ENCODE results near the gene FHIP1A. TPM values are rescaled to one million over a fixed set of nuclear protein-coding genes. Genes with fewer than 3 reads are reported as not detected.

FHIP1A gene
- polyA plus RNA-seq, 2 donors = 4.6 to 5.4 TPM

DNA sequence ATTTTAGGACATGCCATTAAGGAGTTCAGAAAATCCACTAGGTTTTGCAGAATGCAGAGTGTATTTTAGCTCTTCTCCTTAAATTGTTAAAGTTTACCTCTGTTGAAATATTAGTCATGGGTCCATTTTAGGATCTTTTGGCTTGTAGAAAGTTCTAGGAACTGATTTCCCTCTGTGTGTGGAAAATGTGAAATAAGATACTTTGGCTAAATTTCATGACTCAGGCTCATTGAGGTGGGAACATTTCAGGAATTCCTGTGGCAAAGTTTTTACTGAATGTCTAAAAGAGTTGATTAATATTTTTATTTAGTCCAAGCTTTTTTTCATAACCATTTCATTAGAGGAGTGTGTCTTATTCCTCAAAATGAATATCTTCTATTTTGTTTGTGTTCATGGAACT, 7.0 kb downstream of the FHIP1A start:
- no peak overlapping the region for H3K4me3 ChIP-seq (ENCODE audit: low read depth in 1 of 2, low read length in 2 of 2)
- H3K27ac ChIP-seq (ENCODE audit: low read depth in 2 of 2, low read length in 1 of 2) = no peak overlapping the region
- H3K4me1 ChIP-seq (ENCODE audit: control insufficient read depth in 2 of 2, insufficient read depth in 2 of 2, low read length in 1 of 2) = no peaks in the 10 kb centered on the region
- no peaks in the 10 kb centered on the region for H3K27me3 ChIP-seq (ENCODE audit: control insufficient read depth in 1 of 2, insufficient read depth in 2 of 2, low read length in 2 of 2)
- no peaks in the 10 kb centered on the region for H3K9me3 ChIP-seq (ENCODE audit: control insufficient read depth in 2 of 2, insufficient read depth in 1 of 2, low read depth in 1 of 2, low read length in 1 of 2)
- H3K36me3 ChIP-seq (ENCODE audit: control insufficient read depth in 2 of 2, insufficient read depth in 2 of 2, low read length in 1 of 2) = no peaks in the 10 kb centered on the region

- Histone ChIP-seq H3K4me1 (ENCODE audit: control insufficient read depth in 2 of 2, insufficient read depth in 2 of 2, low read length in 1 of 2) (no peaks in the 10 kb centered on the region), H3K36me3 (ENCODE audit: control insufficient read depth in 2 of 2, insufficient read depth in 2 of 2, low read length in 1 of 2) (no peaks in the 10 kb centered on the region), H3K9me3 (ENCODE audit: control insufficient read depth in 2 of 2, insufficient read depth in 1 of 2, low read depth in 1 of 2, low read length in 1 of 2) (no peaks in the 10 kb centered on the region), H3K27me3 (ENCODE audit: control insufficient read depth in 1 of 2, insufficient read depth in 2 of 2, low read length in 2 of 2) (no peaks in the 10 kb centered on the region), H3K4me3 (ENCODE audit: low read depth in 1 of 2, low read length in 2 of 2) (no peak overlapping the region), H3K27ac (ENCODE audit: low read depth in 2 of 2, low read length in 1 of 2) (peak overlapping the region; percentile 56 to 76)
- WGBS, 2 donors = 57 to 70% methylated on average over 5 of the region's 5 CpGs
Observed at GRCh38 chr4:151417164-151417571, 8.2 kb downstream of the FHIP1A start.

DNA sequence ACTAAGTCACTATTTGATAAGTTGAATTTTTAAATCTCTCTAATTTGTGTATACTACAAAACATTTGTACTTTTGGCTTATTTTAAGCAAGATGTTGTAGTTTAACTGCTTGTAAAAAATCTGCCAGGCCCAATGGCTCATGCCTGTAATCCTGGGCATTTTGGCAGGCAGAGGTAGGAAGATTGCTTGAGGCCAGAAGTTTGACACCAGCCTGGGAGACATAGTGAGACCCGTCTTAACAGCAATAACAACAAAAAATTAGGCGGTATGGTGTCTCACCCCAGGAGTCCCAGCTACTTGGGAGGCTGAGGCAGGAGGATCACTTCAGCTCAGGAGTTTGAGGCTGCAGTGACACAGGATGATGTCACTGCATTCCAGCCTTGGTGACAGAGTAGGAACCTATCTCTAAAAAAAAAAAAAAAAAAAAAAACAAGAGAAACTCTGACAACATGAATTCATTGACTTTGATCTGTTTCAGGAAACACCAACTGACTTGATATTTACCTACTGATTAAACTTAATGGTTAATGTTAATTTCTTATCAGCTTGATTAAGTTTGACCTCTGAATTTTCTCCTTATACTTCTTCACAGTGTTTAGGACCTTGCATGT, 8.9 kb downstream of the FHIP1A start:
- Histone ChIP-seq H3K4me3 (ENCODE audit: low read depth in 1 of 2, low read length in 2 of 2) (no peak overlapping the region), H3K4me1 (ENCODE audit: control insufficient read depth in 2 of 2, insufficient read depth in 2 of 2, low read length in 1 of 2) (no peaks in the 10 kb centered on the region), H3K36me3 (ENCODE audit: control insufficient read depth in 2 of 2, insufficient read depth in 2 of 2, low read length in 1 of 2) (no peaks in the 10 kb centered on the region), H3K27ac (ENCODE audit: low read depth in 2 of 2, low read length in 1 of 2) (peak overlapping the region; percentile 62 to 76), H3K27me3 (ENCODE audit: control insufficient read depth in 1 of 2, insufficient read depth in 2 of 2, low read length in 2 of 2) (no peaks in the 10 kb centered on the region), H3K9me3 (ENCODE audit: control insufficient read depth in 2 of 2, insufficient read depth in 1 of 2, low read depth in 1 of 2, low read length in 1 of 2) (no peaks in the 10 kb centered on the region)
- 74 to 75% methylated on average over 2 of the region's 2 CpGs for WGBS, 2 donors

- peak overlapping the region in 1 of 2 donors; percentile 63 for H3K27ac ChIP-seq (ENCODE audit: low read depth in 2 of 2, low read length in 1 of 2)
- no peaks in the 10 kb centered on the region for H3K9me3 ChIP-seq (ENCODE audit: control insufficient read depth in 2 of 2, insufficient read depth in 1 of 2, low read depth in 1 of 2, low read length in 1 of 2)
- H3K36me3 ChIP-seq (ENCODE audit: control insufficient read depth in 2 of 2, insufficient read depth in 2 of 2, low read length in 1 of 2) = no peaks in the 10 kb centered on the region
- H3K4me3 ChIP-seq (ENCODE audit: low read depth in 1 of 2, low read length in 2 of 2) = no peak overlapping the region
- no peaks in the 10 kb centered on the region for H3K27me3 ChIP-seq (ENCODE audit: control insufficient read depth in 1 of 2, insufficient read depth in 2 of 2, low read length in 2 of 2)
- H3K4me1 ChIP-seq (ENCODE audit: control insufficient read depth in 2 of 2, insufficient read depth in 2 of 2, low read length in 1 of 2) = no peaks in the 10 kb centered on the region
Observed at GRCh38 chr4:151418385-151418784, 9.4 kb downstream of the FHIP1A start.

- Histone ChIP-seq H3K27ac (ENCODE audit: low read depth in 2 of 2, low read length in 1 of 2) (peak overlapping the region in 1 of 2 donors; percentile 30), H3K36me3 (ENCODE audit: control insufficient read depth in 2 of 2, insufficient read depth in 2 of 2, low read length in 1 of 2) (no peaks in the 10 kb centered on the region), H3K4me3 (ENCODE audit: low read depth in 1 of 2, low read length in 2 of 2) (no peak overlapping the region), H3K4me1 (ENCODE audit: control insufficient read depth in 2 of 2, insufficient read depth in 2 of 2, low read length in 1 of 2) (no peaks in the 10 kb centered on the region), H3K27me3 (ENCODE audit: control insufficient read depth in 1 of 2, insufficient read depth in 2 of 2, low read length in 2 of 2) (no peaks in the 10 kb centered on the region), H3K9me3 (ENCODE audit: control insufficient read depth in 2 of 2, insufficient read depth in 1 of 2, low read depth in 1 of 2, low read length in 1 of 2) (no peaks in the 10 kb centered on the region)
- 57 to 82% methylated on average over 1 of the region's 1 CpG for WGBS, 2 donors
Observed at GRCh38 chr4:151418856-151419255, 9.9 kb downstream of the FHIP1A start.

DNA sequence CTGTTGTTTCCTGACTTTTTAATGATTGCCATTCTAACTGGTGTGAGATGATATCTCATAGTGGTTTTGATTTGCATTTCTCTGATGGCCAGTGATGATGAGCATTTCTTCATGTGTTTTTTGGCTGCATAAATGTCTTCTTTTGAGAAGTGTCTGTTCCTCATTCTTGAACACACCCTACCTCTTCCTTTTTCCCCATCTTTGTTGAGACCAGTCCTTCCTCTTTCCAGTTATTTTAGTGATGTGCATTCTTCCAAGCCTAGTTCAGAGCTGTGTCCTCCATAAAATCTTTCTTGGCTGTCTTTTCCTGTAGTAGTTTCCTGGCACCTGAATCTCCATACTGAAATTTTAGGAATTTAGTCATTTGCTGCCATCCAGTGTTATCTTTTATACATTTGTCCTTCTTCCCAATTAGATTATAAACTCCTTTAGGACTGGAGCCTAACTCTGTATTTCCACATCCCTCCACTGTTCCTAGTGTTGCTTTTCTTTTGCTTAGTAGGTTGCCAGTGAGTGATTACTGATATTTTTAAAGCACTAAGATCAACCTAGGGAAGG, 11.4 kb downstream of the FHIP1A start:
- no peaks in the 10 kb centered on the region for H3K9me3 ChIP-seq (ENCODE audit: control insufficient read depth in 2 of 2, insufficient read depth in 1 of 2, low read depth in 1 of 2, low read length in 1 of 2)
- no peak overlapping the region for H3K27ac ChIP-seq (ENCODE audit: low read depth in 2 of 2, low read length in 1 of 2)
- no peaks in the 10 kb centered on the region for H3K36me3 ChIP-seq (ENCODE audit: control insufficient read depth in 2 of 2, insufficient read depth in 2 of 2, low read length in 1 of 2)
- no peak overlapping the region for H3K4me3 ChIP-seq (ENCODE audit: low read depth in 1 of 2, low read length in 2 of 2)
- no peaks in the 10 kb centered on the region for H3K4me1 ChIP-seq (ENCODE audit: control insufficient read depth in 2 of 2, insufficient read depth in 2 of 2, low read length in 1 of 2)
- no peaks in the 10 kb centered on the region for H3K27me3 ChIP-seq (ENCODE audit: control insufficient read depth in 1 of 2, insufficient read depth in 2 of 2, low read length in 2 of 2)

DNA sequence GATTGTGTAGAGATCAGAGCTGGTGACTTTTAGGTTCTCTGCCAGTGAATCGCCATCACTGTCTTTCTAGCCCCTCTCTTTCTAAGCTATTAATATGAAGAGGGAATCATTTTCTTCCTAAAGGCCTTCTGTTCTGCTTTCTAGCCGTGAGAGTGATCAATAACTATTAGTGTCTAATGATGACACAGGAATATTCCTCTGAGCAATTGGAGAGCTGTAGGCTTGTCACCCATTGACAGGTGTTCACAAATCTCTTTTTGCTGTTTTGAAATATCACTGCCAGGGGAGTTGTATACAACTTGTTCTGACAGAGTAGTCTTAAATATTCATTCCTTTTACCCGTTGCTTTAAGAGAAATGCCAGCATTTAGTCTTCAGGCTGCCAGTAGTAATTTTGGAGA, 13.9 kb downstream of the FHIP1A start:
- no peak overlapping the region for H3K27ac ChIP-seq (ENCODE audit: low read depth in 2 of 2, low read length in 1 of 2)
- no peaks in the 10 kb centered on the region for H3K36me3 ChIP-seq (ENCODE audit: control insufficient read depth in 2 of 2, insufficient read depth in 2 of 2, low read length in 1 of 2)
- H3K27me3 ChIP-seq (ENCODE audit: control insufficient read depth in 1 of 2, insufficient read depth in 2 of 2, low read length in 2 of 2) = no peaks in the 10 kb centered on the region
- no peak overlapping the region for H3K4me3 ChIP-seq (ENCODE audit: low read depth in 1 of 2, low read length in 2 of 2)
- 60 to 73% methylated on average over 3 of the region's 3 CpGs for WGBS, 2 donors
- H3K9me3 ChIP-seq (ENCODE audit: control insufficient read depth in 2 of 2, insufficient read depth in 1 of 2, low read depth in 1 of 2, low read length in 1 of 2) = no peaks in the 10 kb centered on the region
- no peaks in the 10 kb centered on the region for H3K4me1 ChIP-seq (ENCODE audit: control insufficient read depth in 2 of 2, insufficient read depth in 2 of 2, low read length in 1 of 2)

DNA sequence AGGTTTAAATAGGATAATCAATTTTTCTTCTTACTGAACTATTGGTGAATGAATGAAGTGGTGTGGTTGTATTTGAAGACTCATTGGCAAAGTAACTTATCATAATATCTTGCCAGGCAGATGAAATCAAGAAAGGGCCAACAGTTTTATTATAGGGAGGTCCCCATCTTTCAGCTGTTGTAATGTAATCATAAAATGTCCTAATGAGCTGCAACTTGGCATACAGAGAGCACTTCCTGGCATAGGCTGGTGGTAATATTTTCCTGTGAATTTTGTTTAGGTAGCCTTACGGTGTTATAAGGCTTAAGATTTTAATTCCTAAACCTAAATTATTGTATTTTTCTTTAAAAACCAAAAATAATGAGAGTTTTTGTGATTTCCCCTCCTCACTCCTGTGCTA, 17.5 kb downstream of the FHIP1A start:
- H3K9me3 ChIP-seq (ENCODE audit: control insufficient read depth in 2 of 2, insufficient read depth in 1 of 2, low read depth in 1 of 2, low read length in 1 of 2) = no peaks in the 10 kb centered on the region
- no peaks in the 10 kb centered on the region for H3K27me3 ChIP-seq (ENCODE audit: control insufficient read depth in 1 of 2, insufficient read depth in 2 of 2, low read length in 2 of 2)
- no peaks in the 10 kb centered on the region for H3K36me3 ChIP-seq (ENCODE audit: control insufficient read depth in 2 of 2, insufficient read depth in 2 of 2, low read length in 1 of 2)
- H3K4me3 ChIP-seq (ENCODE audit: low read depth in 1 of 2, low read length in 2 of 2) = no peak overlapping the region
- no peak overlapping the region for H3K27ac ChIP-seq (ENCODE audit: low read depth in 2 of 2, low read length in 1 of 2)
- H3K4me1 ChIP-seq (ENCODE audit: control insufficient read depth in 2 of 2, insufficient read depth in 2 of 2, low read length in 1 of 2) = no peaks in the 10 kb centered on the region
- 60 to 65% methylated on average over 1 of the region's 1 CpG for WGBS, 2 donors

GRCh38 chr4:151427266-151427665, 18.3 kb downstream of the FHIP1A start:
- WGBS, 2 donors = 95 to 100% methylated on average over 1 of the region's 1 CpG
- no peaks in the 10 kb centered on the region for H3K27me3 ChIP-seq (ENCODE audit: control insufficient read depth in 1 of 2, insufficient read depth in 2 of 2, low read length in 2 of 2)
- H3K4me3 ChIP-seq (ENCODE audit: low read depth in 1 of 2, low read length in 2 of 2) = no peak overlapping the region
- H3K9me3 ChIP-seq (ENCODE audit: control insufficient read depth in 2 of 2, insufficient read depth in 1 of 2, low read depth in 1 of 2, low read length in 1 of 2) = no peaks in the 10 kb centered on the region
- H3K4me1 ChIP-seq (ENCODE audit: control insufficient read depth in 2 of 2, insufficient read depth in 2 of 2, low read length in 1 of 2) = no peaks in the 10 kb centered on the region
- no peak overlapping the region for H3K27ac ChIP-seq (ENCODE audit: low read depth in 2 of 2, low read length in 1 of 2)
- no peaks in the 10 kb centered on the region for H3K36me3 ChIP-seq (ENCODE audit: control insufficient read depth in 2 of 2, insufficient read depth in 2 of 2, low read length in 1 of 2)

DNA sequence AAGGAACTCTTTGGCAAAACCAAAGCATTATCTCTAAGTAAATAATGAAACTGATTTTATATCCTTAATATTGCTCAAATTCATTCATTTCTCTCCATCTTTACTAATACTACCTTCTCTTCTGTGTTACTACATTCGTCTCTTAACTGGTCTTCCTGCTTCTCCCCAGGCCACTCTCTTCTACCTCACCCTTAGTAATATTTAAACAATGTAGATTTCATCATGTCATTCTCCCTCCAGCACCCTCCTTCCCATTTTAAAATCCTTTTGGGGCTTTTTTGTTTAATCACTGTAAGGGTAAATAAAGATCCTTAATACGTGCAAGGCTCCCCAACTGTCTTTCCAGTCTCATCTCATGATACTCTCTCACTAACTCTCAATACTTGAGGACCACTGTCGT, 19.4 kb downstream of the FHIP1A start:
- Histone ChIP-seq H3K36me3 (ENCODE audit: control insufficient read depth in 2 of 2, insufficient read depth in 2 of 2, low read length in 1 of 2) (no peaks in the 10 kb centered on the region), H3K9me3 (ENCODE audit: control insufficient read depth in 2 of 2, insufficient read depth in 1 of 2, low read depth in 1 of 2, low read length in 1 of 2) (no peaks in the 10 kb centered on the region), H3K4me3 (ENCODE audit: low read depth in 1 of 2, low read length in 2 of 2) (no peak overlapping the region), H3K27ac (ENCODE audit: low read depth in 2 of 2, low read length in 1 of 2) (no peak overlapping the region), H3K27me3 (ENCODE audit: control insufficient read depth in 1 of 2, insufficient read depth in 2 of 2, low read length in 2 of 2) (no peaks in the 10 kb centered on the region), H3K4me1 (ENCODE audit: control insufficient read depth in 2 of 2, insufficient read depth in 2 of 2, low read length in 1 of 2) (no peaks in the 10 kb centered on the region)
- WGBS, 2 donors = 80 to 82% methylated on average over 3 of the region's 3 CpGs

Measured in esophagus (tissue), 2 donors.